Limb (tissue), 2 donors: ENCODE measurements around the gene ERMN.

Source experiments
- DNase-seq, 2 donors: peaks; one replicate each; pipeline ENCODE4 v3.0.0-alpha.2; 2016; ENCODE audit errors: extremely low spot score in 2 of 2

ERMN gene

DNA sequence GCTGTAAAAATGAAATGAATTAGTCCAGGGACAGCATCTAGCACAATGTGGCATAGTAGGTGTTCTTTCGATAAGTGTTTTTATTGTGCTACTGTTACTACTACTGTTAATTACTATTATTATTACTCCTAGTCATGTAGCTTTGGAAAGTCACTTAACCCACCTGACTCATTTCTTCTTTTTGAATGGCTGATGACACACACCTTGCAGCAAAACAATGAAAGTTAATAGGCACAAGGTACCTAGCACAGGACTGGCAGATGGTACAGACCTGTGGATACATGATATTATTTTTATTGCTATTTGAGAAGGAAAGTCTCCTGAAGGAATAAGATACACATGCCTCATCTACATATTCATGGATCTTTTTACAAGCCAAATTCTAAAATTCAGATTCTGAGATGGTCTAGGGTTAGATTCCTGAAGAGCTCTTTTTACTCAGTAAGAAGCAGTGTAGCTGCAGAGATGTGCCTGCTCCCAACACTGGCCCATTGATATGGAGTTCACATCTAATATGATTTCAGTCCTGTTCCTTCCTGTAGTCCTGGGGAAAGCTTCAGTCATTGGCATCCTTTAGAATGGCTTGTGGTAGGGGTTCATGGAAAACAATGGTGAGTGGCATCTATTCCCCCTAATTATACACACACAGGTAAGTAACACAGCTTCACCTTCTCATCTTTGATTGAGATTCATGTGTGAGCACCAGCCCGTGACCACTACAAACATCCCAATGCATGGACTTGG, 7.9 kb upstream of the ERMN start:
- DNase-seq = no peak

DNA sequence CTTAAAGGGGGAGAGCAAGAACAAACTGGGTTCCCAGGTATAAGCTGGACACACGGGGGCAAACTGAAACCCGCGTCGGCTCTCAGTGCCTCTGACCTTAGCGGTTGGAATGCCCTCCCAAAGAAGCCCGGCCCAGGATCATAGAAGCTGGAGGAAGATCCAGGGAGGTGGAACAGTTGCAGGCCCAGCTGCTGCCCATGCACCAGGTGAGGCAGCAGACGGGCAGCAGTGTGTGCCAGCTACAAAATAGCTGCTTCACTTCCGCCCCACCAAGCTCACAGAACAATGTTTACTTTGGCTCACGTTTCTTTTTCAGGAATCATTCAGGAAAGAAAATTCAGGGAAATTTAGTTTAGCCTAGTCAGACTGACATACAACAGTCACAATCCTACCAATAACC, 3.9 kb upstream of the ERMN start:
- no peak for DNase-seq

DNA sequence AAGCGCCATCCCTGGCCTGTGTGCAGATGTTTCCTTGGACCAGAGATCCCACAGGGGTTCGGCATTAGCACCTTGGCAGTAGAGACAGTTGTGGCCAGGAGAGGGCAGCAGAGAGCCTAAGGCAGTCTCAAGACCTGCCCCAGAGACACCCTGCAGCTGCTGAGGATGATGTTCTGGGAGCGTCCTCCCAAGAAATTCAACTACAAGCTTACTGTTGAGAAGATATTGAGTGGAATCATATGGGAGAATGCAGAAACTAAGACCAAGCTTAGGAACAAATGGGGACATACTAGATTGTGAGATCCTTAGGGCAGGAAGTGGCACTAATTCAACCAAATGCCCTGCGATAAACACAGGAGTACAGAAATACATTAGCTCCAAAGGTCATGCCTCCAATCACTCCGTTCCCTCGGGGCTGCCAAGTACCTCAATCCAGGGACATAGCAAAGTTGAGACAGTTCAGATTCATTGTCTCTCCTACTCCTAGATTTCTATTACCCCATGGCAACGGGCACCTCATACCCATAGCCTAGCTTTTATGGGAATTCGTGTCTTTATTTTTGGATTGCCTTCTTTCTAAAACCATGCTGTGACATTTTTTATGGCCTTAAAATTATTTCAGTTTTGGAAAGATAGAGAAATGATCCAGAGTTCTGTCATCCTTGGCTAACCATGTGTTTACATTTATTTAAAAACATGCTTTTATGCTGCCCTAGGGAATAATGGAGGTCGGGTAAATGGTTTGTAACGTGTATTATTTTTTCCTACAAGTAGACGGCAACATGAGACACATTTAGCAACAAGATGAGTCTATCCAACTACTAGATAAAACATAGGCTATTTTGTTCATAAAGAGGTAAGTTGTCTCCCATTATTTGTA, 2.2 kb upstream of the ERMN start:
- DNase-seq = peak; percentile 57 to 70

DNA sequence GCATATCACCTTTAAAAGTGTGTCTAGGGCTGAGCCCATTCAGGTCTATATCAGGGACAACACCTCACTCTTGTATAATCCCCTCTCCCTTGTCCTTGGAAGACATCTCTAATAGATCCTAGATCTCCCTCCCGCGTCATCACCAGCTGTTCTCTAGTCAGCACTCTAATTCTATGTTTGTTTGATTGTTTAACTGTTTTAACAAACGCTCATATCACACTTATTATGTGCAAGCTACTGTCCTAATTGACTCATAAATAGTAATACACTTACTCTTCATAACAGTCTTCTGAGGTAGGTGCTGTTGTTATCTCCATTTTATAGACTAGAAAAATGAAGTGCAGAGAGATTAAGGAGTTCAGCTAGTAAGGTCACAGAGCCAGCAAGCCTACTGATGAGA, 1.6 kb upstream of the ERMN start:
- no peak for DNase-seq

DNA sequence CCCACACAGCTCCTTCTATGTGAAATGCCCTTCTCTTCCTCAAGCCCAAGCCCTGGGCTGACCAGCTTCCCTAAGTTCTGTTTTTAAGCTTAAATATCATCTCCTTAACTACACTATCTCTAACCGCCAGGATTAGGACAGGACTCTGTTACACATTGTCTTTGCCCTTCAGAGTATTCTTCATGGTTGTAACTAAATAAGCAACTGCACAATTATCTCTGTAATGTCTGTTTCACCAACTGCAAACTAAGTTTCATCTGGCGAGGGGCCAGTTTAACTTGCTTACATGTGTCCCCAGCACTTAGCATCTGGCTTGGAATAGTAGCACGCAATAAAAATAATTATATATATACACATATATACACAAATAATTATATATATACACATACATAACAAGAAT, 1.1 kb upstream of the ERMN start:
- DNase-seq = no peak

DNA sequence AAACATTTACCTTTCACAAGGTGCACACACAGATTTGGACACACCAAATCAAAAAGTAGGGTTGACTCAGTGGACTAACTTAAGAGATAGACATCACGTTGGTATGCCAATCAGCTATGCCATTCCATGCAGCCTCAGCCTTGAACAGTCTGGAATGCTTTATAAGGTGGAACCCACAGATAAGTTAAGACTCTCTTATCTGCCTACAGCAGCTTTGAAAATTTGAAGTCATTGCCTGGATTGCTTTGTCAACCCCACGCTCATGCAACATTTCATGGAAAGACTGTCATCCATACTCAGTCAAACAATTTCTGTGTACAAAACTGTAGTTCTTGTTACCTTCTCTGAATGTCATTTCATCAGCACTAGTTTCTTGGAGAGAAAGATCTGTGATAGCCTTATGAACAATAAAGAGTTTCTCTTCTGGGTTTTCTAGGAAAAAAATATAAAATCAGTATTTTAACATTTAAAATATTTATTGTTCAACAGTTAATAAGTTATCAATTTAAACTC, 1.2 kb downstream of the ERMN start:
- DNase-seq = no peak

DNA sequence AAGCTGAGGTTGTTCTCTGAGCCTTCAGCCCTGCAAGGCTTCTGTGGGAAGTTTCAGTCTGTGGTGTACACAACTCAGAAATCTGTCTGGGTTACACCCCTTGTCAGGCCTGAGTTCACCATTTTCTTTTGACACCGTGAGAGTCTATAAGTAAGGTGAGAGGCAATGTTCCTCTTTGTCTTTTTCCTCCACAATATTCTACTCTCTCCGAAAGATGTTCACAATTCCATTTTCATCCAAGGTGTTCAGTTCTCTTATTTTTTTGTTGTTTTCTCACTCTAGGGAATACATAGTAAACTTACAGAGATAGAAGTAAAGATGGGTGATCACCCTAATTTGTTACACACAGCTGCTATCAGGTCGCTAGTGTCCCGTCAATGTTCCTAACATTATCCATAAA, 3.2 kb downstream of the ERMN start:
- DNase-seq = no peak

DNA sequence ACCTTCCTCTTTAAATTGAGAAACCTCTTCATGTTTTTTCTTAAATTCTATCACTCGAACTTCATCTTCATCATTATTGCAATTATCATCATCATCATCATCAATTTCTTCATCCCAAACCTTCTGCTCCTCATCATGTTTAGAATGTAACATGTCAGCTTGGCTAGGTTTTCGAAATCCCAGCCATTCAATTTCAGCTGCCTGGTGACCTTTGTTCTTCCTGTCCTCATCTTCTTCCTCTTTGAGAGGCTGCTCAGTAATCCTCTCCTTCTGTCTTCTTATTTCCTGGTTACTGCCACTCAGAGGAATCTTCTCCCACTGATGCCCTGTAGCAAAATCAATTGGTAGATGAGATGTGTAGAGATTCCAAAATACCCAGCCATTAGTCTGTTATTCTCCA, 4.2 kb downstream of the ERMN start:
- no peak for DNase-seq

DNA sequence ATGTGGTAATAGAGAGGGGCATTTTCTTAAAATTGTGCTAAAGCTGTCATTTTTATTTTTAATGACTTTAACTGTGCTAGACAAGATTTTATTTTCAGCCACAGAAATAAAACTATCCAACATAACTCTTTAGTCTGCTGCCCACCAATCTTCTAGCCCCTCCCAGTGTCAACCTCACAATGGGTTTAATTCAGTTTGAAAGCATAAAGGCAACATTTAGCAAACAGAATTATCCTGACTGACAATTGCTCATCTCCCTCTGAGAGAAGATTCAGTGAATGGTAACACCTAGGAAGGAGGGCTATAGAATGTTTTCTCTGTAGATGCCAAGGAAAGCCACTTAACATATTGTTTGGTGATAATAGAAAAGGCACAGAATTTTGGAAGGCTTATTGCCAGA, 5.2 kb downstream of the ERMN start:
- DNase-seq = no peak

DNA sequence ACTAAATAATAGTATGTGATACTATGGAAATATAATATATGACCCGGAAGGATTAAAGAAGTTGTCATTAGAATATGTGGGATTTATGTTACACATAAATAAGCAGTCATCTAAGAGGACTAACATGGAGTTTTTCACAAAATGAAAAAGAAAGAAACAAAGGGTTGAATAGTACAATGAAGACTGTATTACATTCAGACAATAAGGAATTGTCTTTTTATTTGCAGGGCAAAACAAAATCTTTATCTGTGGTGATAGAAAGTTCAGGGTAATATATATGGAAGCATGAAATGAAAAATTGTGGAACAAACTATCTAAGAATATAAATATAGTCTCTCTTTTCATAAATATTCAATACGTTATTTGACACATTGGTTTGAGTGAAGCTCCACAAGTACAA, 5.8 kb downstream of the ERMN start:
- DNase-seq = no peak

DNA sequence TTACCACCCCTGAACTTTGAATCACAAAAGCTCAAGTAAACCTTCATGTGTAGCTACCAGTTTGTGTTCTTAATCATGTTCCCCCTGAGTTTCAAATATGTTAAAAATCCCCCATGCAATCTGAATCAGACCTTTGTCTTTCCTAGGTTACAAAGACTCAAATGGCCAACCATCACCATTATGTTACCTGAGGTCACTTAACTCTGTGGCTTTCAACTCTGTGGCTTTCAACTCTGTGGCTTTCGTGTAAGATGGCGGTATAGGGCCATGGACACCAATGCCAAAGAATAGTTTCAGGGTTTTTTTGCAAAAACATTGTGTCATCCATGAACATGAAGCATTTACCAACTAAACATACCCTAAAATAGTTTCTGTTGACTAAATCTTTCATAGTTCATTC, 6.7 kb downstream of the ERMN start:
- DNase-seq = no peak

DNA sequence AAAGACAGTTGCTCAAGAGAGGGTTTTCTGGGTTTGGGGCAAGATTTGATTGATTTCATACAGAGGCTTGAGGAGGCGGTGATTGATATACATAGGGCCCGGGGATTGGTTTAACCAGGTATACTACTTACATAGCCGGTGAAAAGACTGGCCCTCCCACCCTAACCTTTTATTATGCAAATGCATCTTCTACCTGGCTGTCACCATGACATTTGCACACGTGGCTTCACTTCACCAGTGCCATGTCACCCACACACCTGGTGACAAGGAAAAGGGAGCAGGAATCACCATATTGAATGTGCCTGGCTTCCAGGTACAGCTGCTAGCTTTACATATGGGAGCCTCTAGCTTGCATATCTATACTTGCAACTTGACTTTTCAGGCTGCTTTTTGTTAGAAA, 9.7 kb downstream of the ERMN start:
- no peak for DNase-seq

DNA sequence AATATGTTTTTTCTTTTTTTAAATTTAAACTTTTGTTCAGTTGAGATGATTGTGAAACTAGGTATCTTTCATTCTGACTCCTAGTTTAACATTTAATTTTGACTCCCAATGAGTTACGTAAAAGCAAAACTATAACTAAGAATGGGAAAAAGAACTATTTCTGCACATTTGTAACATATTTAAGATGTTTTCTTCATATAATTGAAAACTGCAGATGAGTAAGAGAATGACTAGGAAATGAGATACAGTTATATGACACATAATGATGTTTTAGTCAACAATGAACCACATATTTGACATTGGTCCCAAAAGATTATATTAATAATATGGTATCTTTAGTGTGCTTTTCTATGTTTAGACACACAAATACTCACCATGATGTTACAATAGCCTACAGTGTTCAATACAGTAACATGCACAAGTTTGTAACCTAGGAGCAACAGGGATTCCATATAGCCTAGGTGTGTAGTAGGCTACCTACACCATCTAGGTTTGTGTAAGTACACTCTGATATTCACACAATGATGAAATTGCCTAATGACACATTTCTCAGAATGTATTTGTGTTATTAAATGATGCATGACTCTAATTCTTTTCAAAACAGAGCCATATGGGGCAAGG, 12.6 kb downstream of the ERMN start:
- DNase-seq = no peak

DNA sequence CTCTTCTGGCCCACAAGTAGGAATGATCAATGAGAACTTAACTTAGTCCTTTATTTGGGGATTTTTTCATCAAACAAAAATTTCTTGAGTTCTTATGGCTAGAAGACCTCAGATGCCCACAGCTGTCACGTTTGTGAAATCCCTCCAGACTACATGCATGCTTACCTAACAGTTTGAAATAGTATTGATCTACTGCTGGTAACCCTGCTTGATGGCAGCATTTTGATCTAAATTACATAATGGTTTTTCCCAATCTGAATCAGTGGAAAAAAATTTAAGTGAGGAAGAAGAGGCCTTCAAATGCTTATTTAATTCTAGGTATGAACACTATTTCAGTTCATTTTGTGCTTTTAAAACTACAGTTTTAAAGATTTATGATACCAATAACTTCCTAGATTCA, 13.9 kb downstream of the ERMN start:
- DNase-seq = no peak

DNA sequence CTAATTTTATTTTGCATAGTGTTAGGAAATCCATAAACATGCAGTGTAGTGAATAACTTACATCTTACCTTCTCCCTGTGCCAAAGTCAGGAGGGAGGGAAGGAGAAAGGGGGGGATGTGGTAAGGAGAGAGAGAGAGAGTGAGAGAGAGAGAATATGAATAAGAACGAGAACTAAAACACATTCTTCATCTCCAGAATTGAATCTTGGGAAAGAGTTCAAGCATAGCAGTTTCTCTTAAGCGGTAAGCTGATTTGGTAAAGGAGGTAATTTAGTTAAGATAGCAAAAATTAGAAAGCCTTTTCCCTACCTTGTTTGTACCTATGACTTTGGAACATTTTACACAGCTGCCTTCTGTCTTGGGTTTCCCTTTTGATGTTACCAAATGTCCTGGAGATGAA, 15.7 kb downstream of the ERMN start:
- DNase-seq = no peak

DNA sequence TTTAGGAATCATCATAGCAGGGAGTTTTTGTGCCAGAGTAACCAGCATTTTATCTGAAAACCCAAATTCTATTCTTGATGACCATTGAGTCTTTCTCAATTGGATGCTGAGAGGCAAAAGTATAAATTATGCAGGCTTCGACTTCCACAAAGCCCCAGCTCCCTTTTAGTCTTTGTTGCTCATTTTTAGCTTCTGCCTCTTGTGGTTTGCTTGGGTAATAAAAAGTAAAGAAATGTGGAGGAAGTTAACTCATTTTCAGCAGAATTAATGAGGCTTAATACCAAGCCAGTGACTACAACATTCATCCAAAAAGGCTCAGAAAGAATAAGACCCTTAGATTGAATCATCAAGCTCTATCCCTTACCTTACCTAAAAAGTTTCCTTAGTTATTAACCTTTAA, 18.6 kb downstream of the ERMN start:
- no peak for DNase-seq

DNA sequence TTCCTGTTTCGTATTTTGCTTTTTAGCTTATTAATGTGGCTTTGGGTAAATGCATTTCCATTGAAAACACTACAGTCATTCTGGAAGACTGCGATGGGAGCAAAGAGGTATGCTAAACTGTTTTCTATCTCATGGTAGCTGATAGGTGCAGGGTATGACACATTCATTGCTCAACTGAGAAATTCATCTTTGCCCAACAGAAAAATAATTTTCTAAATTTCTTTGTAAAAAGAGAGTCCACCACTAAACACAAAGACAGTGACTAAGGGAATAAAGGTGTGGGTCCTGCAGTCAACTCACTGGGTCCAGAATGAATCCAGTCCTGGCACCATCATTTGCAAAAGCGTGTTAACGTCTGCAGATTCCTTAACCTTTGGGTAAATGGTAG, 19.9 kb downstream of the ERMN start:
- DNase-seq = no peak

DNA sequence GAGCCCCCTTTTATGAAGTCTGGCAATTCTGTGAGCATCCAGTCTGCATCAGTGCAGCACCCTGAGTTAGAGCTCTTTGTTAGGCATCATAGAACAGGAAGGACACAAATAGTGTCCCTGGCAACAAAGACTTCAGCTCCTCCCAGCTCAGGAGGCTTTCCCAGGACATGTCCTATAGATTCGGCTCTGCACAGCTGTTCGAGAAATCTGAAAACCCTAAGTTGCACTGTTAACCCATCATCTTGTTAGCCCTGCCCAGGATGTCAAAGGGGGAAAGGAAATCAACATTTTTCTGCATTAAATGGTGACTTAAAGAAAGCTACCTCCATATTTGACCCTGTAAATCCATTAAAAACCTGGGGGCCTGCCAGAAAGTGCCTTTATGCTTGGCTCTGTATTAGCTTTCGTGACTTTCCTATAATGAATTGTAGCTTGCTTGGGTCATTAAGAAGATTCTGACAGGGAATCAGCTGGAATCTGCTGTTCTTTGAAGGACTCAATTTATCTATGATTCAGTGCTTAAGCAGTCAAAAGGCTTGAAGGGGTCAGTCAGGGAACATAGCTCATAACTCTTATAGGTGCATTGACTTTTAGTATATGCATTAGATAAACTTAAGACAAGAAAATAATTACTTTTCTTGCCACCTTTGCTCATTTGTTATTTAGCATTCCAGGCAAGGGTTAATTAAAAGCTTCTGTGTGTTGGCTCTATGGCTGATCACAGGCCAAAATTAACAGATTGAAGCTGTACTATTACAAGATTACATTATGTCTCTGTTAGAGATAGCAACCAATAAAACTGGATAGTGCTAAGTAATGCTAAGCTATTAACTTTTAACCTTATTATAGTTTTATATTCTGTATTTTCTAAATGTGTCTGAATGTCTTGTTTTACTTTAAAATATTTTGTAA, 20.6 kb downstream of the ERMN start:
- no peak for DNase-seq

DNA sequence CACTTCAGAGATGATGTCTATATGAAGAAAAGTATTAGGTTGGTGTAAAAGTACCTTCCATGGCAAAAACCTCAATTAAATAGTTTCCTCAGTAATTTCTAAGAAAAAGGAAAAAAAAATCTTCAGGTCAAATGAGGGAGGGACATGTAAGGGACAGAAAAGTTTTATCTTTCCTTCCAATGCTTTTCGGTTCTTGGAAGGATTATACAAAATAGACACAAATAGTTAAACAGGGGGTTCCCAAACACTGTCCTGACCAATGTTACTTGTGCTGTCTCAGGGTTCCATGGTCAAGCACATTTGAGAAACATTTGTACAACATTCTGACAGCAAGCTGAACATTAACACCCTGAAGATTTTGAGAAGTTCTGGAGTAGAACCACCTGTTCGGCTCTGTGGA, 22.0 kb downstream of the ERMN start:
- DNase-seq = no peak

DNA sequence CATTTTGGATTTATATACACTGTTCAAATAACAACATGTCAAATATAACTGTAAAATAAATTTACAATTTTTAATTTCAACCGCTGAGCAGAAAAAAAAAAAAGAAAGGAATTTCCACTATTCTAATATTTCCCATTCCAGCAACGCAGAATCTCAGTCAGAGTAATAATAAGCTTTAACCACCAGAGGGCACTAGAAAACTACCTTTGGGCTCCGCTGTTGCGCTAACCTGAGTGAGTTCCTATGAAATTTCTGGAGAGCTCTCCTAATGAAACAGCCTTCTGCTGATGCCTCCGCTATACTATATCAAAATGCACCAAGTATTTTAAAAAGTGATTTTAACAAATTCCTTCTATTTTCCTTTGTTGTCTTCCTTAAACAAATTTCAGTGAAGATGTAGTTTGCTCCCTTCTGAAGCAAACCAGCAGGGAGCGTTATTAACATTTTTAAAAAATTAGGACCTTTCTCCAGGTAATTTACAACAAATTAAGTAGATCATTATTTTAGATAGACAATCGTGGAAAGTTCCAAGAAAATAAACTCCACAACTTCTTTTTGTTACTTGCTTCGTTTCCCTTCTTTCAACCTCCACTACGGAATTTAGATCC, 23.0 kb downstream of the ERMN start:
- peak in 1 of 2 donors; percentile 79 for DNase-seq

DNA sequence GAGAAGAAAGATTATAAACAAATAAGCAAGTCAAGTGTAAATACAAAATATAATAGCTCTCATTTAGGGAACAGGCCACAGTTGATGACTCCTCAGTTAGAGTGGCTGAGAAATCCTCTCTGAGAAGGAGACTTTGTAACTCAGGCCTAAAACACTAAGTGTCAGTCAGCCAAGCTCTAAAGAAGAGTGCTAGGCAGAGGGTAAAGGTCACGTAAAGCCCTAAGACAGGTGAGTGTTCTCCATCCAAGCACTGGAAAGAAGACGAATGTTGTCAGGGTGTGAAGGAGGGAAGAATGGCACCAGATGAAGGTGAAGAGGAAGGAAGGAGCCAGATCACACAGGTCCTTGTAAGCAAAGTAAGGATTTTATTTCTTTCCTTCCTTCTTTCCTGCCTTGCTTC, 24.3 kb downstream of the ERMN start:
- no peak for DNase-seq
